GM12878 (cell line): ENCODE data around the gene MAML3. TPM values are rescaled to one million over a fixed set of nuclear protein-coding genes. Genes with fewer than 3 reads are reported as not detected.

ENCODE experiments used
- ATAC-seq: fragments of 200-7000 bp; cut with Tn5 transposase; 3 replicates; pipeline ENCODE4 v1.9.1; 2020; ENCODE audit warnings: mild to moderate bottlenecking, moderate library complexity
- BruUV-seq: library from RNA; stranded (reverse); fragments of 400-500 nt; replicated peaks from 2 replicates; lab custom pipeline; 2021; lab: Mats Ljungman, UMichigan
- CTCF ChIA-PET: fragments of 300-600 bp; sonication (Branson Sonifier 250); formaldehyde crosslinking; extraction: SDS; loops from one replicate; lab custom pipeline; 2021; ENCODE audit warnings: inconsistent platforms; lab: Yijun Ruan, JAX
- POLR2A ChIA-PET: fragments of 350-600 bp; formaldehyde crosslinking; extraction: SDS; loops from one replicate; lab custom pipeline; 2021; ENCODE audit warnings: inconsistent platforms; lab: Charles Lee
- RAD21 ChIA-PET: fragments of 300-600 bp; sonication (Branson Sonifier 250); formaldehyde crosslinking; loops from one replicate; lab custom pipeline; 2023; ENCODE audit warnings: antibody characterized with exemption; ENCODE audit not compliant: unreplicated experiment; lab: Charles Lee
- SMC1A ChIA-PET: fragments of 300-600 bp; sonication (Branson Sonifier 250); formaldehyde crosslinking; loops from one replicate; lab custom pipeline; 2023; ENCODE audit not compliant: unreplicated experiment, uncharacterized antibody; lab: Charles Lee
- DNase-seq: peaks from one replicate; pipeline ENCODE4 v3.0.0-alpha.2; 2011; ENCODE audit warnings: low read depth, low spot score
- FAIRE-seq: peaks from 3 replicates; lab custom pipeline; 2011; peaks lifted over from hg19 to GRCh38; lab: Jason Lieb, UNC
- H2AFZ ChIP-seq: 2 replicates; pipeline ENCODE4 v1.6.0; 2011; ENCODE audit warnings: low read depth, low read length, control low read depth; ENCODE audit not compliant: control insufficient read depth
- H3K27ac ChIP-seq: 2 replicates; pipeline ENCODE4 v1.5.1; 2011; ENCODE audit warnings: control low read depth; ENCODE audit not compliant: control insufficient read depth, insufficient read depth
- H3K27me3 ChIP-seq, 2 experiments: replicated peaks in 1 of 2; 2 replicates each; pipeline versions ENCODE4 v1.6.0 to v1.6.1; 2011; ENCODE audit warnings: low read length in 1 of 2; ENCODE audit not compliant: control insufficient read depth in 2 of 2, insufficient read depth in 2 of 2
- H3K36me3 ChIP-seq, 2 experiments: 2 replicates each; pipeline ENCODE4 v1.5.1; 2011; ENCODE audit warnings: low read length in 1 of 2; ENCODE audit not compliant: control insufficient read depth in 2 of 2, insufficient read depth in 2 of 2
- H3K4me1 ChIP-seq: 2 replicates; pipeline ENCODE4 v1.6.1; 2011; ENCODE audit warnings: mild to moderate bottlenecking, low read length, moderate library complexity, mixed read lengths; ENCODE audit not compliant: control insufficient read depth, insufficient read depth
- H3K4me2 ChIP-seq: 2 replicates; pipeline ENCODE4 v1.6.0; 2011; ENCODE audit warnings: control low read depth; ENCODE audit not compliant: control insufficient read depth, insufficient read depth
- H3K4me3 ChIP-seq: fragments of 200-600 bp; sonication (generic); 2 replicates; pipeline ENCODE4 v1.5.1; 2016
- H3K79me2 ChIP-seq: 2 replicates; pipeline ENCODE4 v1.6.0; 2011; ENCODE audit warnings: low read length; ENCODE audit not compliant: control insufficient read depth, insufficient read depth
- H3K9ac ChIP-seq: 2 replicates; pipeline ENCODE4 v1.8.0; 2011; ENCODE audit warnings: low read length, control low read depth, mixed read lengths; ENCODE audit not compliant: control insufficient read depth, insufficient read depth
- H3K9me3 ChIP-seq: replicated peaks from 3 replicates; pipeline ENCODE4 v1.5.1; 2011; ENCODE audit warnings: mild to moderate bottlenecking, low read length; ENCODE audit not compliant: control insufficient read depth, insufficient read depth
- H4K20me1 ChIP-seq: 2 replicates; pipeline ENCODE4 v1.6.0; 2011; ENCODE audit not compliant: control insufficient read depth, insufficient read depth
- LARP7 ChIP-seq: fragments of 450-650 bp; IDR thresholded peaks from 2 replicates; pipeline ENCODE4 v1.6.1; 2017; ENCODE audit warnings: mild to moderate bottlenecking
- NKRF ChIP-seq: fragments of 450-650 bp; conservative IDR thresholded peaks from 2 replicates; pipeline ENCODE4 v1.6.1; 2017; ENCODE audit warnings: mild to moderate bottlenecking, moderate library complexity
- REST ChIP-seq: IDR thresholded peaks from 2 replicates; pipeline ENCODE4 v1.6.1; 2012; ENCODE audit warnings: mild to moderate bottlenecking, low read depth, low read length
- WGBS: methylation state at CpG from one replicate; pipeline ENCODE4 v1.1.6; 2016; ENCODE audit warnings: low lambda C conversion rate; ENCODE audit not compliant: insufficient replicate concordance, insufficient coverage; ENCODE audit errors: missing lambda C conversion rate; 5-methylcytosine and 5-hydroxymethylcytosine counted together
- in situ Hi-C: fragments of 300-500 bp; cut with MboI; formaldehyde crosslinking; loops from 9 replicates; pipeline ENCODE4 v1.14.3; 2018; ENCODE audit warnings: mixed read lengths
- intact Hi-C: fragments of 100-400 bp; cut with micrococcal nuclease; formaldehyde crosslinking; loops from one replicate; pipeline ENCODE4 v1.14.2; 2022; ENCODE audit not compliant: unreplicated experiment
- polyA plus RNA-seq, 11 experiments: library from polyadenylated mRNA; depleted of rRNA in 4 of 11; unstranded in 6 of 11; stranded (reverse) in 5 of 11; fragments of >200 nt; fragmentation: Nextera tagmentation in 4 of 11; fragmentation: Illumina TruSeq in 1 of 11; extraction: Ambion mirVana in 4 of 11; extraction: Trizol in 1 of 11; gene quantifications; 1 replicate in 1 of 11; 2 replicates in 10 of 11; pipeline versions ENCODE4 v1.2.1 to v1.2.3, GENCODE V29; 2011 to 2016; ENCODE audit warnings: inconsistent platforms in 2 of 11, missing spikeins in 2 of 11, low read depth in 1 of 11
- total RNA-seq, 4 experiments: library from RNA; depleted of rRNA in 3 of 4; stranded (reverse); fragments of >200 nt in 3 of 4; fragmentation: Illumina TruSeq in 1 of 4; extraction: Trizol in 1 of 4; gene quantifications; 2 replicates each; pipeline versions ENCODE4 v1.2.1 to v1.2.3, GENCODE V29; 2013 to 2021
- TF ChIP-seq, protein P1 (sequence below): IDR thresholded peaks from 2 replicates; pipeline ENCODE4 v1.6.1; 2012; ENCODE audit warnings: low read depth, low read length, improper control_type of control experiment

The MAML3 gene
- total and polyA plus RNA-seq, 10 of the 15 experiments (the other 5 are each of a cell fraction or from before 2014, with no cell fraction given): under 0.01 to 0.53 (median 0.06) TPM; not detected in 2

- Histone ChIP-seq H2AFZ (no peak overlapping the region), H3K4me2 (no peak overlapping the region), H3K27ac (no peak overlapping the region), H3K9ac (no peak overlapping the region), H3K27me3 (peaks cover 0 to 11% of the 10 kb centered on the region in 2 experiments; a peak in 2 of 4 replicates), H3K4me3 (no peak overlapping the region), H4K20me1 (no peaks in the 10 kb centered on the region), H3K36me3 (no peaks in the 10 kb centered on the region), H3K4me1 (no peaks in the 10 kb centered on the region), H3K79me2 (no peaks in the 10 kb centered on the region), H3K9me3 (no peaks in the 10 kb centered on the region; the same call in 2 of the 3 replicates)
- FAIRE-seq (no peak), ATAC-seq (no peak), DNase-seq (no peak)
- CTCF ChIA-PET: no interaction called here
- TF ChIP-seq, protein P1, sequence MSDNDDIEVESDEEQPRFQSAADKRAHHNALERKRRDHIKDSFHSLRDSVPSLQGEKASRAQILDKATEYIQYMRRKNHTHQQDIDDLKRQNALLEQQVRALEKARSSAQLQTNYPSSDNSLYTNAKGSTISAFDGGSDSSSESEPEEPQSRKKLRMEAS: no peak
- TF ChIP-seq NKRF (no peak), LARP7 (no peak), REST (no peak)
- 37% methylated on average over 5 of the region's 5 CpGs for WGBS
- SMC1A ChIA-PET: interaction anchor here (1.2 kb wide), 1 partner anchor 213 kb away, joined by 3 read pairs; no protein-coding TSS in a partner anchor
- POLR2A ChIA-PET: no interaction called here
- intact Hi-C loops (no loop called here), in situ Hi-C loops (no loop called here)
- RAD21 ChIA-PET: no interaction called here
- BruUV-seq: no TSS peak
Measured at GRCh38 chr4:140090215-140090731, 63.7 kb downstream of the MAML3 start.
